Ecto neural progenitor cell (in vitro differentiated cells): ENCODE results near the gene CD3E.

ENCODE experiments used
- DNase-seq: peaks from one replicate; pipeline ENCODE4 v3.0.0-alpha.2; 2018; ENCODE audit warnings: low spot score

The CD3E gene

DNA sequence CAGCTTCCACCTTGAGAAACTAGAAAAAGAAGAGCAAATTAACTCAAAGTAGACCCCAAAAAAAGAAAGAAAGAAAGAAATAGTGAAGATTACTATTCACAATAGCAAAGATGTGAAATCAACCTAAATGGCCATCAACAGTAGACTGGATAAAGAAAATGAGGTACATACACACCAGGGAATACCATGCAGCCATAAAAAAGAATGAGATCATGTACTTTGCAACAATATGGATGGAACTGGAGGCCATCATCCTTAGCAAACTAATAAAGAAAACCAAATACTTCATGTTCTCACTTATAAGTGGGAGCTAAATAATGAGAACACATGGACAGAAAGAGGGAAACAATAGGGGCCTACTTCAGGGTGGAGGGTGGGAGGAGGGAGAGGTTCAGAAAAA lies 24.2 kb downstream of the CD3E start:
- DNase-seq = no peak

DNA sequence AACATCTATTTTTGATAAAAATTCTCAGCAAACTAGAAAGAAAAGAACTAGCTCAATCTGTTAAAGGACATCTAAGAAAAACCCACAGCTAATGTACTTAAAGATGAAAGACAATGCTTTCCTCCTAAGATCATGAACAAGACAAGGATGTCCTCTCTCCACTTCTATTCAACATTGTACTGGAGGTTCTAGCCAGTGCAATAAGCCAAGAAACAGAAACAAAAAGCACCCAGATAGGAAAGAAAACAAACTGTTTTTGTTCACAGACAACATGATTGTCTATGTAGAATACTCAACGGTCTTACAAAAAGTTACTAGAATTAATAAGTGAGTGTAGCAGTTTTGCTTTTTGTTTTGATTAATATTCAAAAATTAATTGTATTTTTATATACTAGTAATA lies 30.2 kb downstream of the CD3E start:
- DNase-seq = no peak

DNA sequence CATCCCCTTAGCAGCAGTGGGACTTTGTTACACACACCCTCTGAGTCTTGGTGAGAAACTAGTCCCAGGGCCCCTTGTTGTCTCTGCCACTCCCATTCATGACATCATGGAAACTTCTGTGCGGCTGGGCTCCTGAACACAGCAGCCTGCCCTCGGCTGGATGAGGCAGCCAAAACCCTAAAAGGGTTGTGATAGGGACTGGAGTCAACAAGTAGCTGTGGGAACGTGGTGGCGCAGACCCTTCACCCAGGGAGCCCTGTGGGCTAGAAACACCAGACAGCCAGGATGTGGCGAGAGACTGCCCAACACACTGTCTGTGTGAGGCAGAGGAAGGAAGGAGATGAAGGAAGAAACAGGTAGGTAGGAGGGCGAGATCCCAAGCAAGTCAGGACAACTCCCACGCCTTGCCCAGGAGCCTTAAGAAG lies 34.1 kb downstream of the CD3E start:
- no peak for DNase-seq

DNA sequence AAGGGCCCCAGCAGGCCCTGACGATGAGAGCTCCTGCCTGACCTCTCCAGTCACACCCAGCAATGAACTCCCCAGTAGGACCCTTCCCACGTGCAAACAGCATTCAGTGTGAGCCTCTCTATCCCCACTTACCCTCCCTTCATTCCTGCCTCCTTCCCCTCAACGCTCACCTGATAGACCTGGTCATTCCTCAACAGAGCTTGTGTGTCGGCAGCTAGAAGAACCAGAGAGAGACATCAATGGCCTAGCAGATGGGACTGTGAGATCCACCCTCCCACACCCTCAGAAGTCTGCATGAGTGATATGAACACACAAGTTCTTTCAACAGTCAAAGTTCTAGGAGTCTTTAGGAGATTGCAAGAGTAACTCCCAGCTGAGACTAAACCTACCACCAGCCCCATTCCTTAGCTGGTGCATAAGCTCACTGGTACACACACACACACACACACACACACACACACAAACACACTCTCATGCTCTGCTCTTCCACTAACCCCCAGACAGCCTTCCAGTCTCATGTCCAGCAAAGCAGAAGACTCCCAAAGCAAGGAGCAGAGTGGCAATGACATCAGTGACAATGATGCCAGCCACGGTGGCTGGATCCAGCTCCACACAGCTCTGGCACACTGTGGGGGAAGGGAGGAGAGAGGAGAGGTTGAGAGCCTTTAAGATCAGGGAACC lies 34.9 kb downstream of the CD3E start:
- DNase-seq = no peak

DNA sequence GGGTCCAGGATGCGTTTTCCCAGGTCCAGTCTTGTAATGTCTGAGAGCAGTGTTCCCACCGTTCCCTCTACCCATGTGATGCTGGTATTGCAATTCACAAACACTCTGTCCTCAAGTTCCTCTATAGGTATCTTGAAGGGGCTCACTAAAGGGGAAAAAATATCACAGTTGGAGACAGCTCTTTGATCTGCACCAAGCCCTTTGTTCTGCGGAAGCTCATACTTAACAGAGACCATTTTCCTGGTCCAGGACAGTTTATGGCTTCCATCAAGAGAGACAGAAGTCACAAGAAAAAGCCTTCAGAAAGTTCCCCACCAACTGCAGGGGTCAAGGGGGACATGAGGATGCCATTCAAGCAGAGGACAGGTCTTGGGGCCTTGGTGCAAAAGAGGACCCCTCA lies 35.9 kb downstream of the CD3E start:
- no peak for DNase-seq

DNA sequence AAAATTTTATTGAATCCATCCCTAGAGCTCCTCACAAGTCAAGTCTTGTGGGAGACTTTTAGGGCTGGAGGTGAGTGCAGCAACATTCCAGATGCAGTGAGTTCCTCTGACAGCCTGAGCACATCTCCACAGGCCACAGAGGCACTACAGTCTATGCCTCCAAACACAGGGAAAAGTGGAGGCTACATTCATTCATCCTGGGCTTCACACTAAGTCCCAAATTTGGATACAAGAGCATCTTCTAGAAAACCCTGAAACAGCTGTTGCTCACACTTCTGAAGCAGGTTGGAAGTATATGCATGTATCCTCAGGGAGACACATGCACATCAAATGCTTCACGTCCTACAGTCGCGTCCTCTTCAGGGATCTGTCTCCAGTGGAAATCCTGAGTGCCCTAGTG lies 36.7 kb downstream of the CD3E start:
- DNase-seq = no peak

DNA sequence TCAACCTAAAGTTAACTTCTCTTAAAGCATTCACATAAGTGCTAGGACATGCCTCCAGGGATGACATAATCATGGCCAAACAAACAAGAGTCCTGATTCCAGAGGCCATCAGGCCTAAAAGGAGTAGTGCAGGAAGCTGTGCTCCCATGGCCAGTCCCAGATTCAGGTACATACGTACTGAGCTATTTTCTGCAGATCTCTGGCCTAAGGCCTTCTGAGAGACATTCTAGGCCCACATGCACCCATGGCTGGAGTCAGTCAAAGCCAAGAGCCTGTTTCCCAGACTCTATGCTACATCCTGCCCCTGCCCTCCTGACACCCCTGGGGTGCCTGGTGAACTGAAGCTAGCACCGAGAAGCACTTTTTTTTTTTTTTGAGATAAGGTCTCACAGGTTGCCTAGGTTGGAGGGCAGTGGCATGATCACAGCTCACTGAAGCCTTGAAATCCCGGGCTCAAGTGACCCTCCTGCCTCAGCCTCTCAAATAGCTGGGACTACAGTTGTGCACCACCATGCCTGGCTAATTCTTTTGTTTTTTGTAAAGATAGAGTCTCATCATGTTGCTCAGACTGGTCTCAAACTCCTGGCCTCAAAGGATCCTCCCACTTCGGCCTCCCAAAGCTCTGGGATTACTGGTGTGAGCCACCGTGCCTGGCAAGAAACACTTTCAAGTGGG lies 37.4 kb downstream of the CD3E start:
- no peak for DNase-seq

DNA sequence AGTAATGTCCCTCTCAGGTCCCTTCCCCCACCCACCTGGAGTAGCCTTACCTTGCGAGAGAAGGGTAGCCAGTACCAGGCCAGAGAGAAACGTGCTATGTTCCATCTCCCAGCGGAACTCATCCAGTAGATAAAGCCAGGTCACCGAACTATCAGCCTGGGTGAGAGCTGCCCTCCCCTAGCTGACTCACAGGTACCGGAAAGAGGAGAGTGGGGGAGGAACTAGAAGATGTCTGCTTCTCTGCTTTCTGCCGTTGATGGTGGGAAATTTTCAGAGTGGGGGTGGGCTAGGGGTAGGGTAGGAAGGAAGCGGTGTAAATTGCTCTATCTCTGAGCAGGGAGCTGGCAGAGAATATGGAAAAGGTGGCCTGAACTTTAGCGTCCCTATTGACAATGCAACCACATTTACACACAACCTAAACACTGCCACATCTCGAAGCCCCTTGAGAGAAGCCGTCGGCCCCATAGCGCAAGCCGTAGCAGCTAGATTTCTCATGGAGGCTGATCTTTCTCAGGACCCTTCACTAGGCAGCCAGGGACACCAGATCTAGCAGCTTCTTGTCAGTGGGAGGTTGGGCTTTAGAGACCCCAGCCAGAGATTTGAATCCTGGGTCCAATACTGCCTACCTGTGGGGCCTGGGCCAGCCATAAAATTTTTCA lies 38.1 kb downstream of the CD3E start, which contains the start of gene CD3D:
Gene CD3D (minus strand): TSS at position 203 of the 659 bp plus-strand sequence. CDS start 98 bp downstream, at position 105.
- DNase-seq = no peak

DNA sequence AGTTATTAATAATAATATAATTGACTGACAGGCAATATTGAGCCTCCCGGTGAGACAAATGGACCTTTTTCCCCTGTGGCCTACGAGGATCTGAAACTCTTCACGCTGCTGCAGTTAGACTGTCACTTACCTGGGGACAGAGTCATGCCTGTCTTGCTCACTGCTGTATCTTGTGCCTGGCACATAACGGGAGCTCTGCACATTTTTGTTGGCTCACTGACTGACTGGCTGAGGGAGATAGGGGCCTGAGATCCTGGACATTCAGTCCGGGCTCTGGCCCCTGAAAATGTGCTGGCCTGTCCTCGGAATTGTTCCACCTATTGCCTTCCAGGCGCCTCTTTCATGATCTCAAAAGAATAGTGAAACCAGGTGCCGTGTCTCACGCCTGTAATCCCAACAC lies 38.7 kb downstream of the CD3E start:
- no peak for DNase-seq

DNA sequence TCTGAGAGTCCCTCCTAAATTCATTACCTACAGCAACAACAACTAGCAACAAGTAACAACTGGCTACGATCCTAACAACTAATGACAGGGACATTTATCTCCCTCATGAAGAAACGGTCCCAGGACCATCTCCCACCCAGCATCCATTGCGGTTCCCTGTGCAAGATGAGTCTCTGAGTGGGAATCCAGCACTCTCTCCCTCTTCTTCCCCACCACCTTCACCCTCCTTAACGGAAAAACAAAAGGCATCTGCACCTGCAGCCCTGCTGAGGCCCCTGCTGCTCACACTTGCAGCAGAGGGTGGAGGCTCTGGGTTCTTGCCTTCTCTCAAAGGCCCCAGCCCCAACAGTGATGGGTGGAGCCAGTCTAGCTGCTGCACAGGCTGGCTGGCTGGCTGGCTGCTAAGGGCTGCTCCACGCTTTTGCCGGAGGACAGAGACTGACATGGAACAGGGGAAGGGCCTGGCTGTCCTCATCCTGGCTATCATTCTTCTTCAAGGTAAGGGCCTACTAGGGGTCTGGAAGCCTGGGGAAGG lies 39.5 kb downstream of the CD3E start, which contains the start of gene CD3G:
Gene CD3G (plus strand): TSS at position 364 of the 535 bp plus-strand sequence. CDS start 80 bp downstream, at position 444.
- no peak for DNase-seq

DNA sequence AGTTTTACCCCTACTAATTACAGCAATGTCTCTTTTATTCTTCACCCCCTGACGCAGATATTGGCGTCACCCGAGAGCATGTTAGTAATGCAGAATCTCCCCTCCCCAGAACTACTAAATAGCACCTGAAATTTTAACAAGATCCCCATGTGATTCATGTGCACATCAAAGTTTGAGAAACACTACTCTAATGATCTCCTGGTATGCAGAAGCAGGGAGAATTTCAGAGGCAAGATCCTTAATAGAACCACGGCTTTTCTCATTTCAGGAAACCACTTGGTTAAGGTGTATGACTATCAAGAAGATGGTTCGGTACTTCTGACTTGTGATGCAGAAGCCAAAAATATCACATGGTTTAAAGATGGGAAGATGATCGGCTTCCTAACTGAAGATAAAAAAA lies 44.9 kb downstream of the CD3E start:
- DNase-seq = no peak

DNA sequence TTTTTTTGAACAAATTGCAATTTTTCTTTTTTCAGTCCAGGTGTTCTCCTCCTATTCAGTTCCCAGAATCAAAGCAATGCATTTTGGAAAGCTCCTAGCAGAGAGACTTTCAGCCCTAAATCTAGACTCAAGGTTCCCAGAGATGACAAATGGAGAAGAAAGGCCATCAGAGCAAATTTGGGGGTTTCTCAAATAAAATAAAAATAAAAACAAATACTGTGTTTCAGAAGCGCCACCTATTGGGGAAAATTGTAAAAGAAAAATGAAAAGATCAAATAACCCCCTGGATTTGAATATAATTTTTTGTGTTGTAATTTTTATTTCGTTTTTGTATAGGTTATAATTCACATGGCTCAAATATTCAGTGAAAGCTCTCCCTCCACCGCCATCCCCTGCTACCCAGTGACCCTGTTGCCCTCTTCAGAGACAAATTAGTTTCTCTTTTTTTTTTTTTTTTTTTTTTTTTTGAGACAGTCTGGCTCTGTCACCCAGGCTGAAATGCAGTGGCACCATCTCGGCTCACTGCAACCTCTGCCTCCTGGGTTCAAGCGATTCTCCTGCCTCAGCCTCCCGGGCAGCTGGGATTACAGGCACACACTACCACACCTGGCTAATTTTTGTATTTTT lies 48.7 kb downstream of the CD3E start:
- DNase-seq = no peak

DNA sequence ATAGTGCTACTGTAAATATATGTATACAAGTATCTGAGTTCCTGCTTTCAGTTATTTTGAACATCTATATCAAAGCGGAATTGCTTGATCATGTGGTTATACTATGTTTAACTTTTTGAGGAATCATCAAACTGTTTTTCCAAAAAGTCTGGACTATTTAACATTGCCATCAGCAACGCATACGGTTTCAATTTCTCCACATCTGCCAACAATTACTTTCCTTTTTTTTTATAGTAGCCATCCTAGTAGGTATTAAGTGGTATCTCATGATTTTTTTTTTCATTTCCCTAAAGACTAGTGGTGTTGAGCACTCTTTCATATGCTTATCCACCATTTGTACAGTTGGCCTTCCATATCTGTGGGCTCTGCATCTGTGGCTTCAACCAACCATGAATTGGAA lies 53.5 kb downstream of the CD3E start:
- no peak for DNase-seq

DNA sequence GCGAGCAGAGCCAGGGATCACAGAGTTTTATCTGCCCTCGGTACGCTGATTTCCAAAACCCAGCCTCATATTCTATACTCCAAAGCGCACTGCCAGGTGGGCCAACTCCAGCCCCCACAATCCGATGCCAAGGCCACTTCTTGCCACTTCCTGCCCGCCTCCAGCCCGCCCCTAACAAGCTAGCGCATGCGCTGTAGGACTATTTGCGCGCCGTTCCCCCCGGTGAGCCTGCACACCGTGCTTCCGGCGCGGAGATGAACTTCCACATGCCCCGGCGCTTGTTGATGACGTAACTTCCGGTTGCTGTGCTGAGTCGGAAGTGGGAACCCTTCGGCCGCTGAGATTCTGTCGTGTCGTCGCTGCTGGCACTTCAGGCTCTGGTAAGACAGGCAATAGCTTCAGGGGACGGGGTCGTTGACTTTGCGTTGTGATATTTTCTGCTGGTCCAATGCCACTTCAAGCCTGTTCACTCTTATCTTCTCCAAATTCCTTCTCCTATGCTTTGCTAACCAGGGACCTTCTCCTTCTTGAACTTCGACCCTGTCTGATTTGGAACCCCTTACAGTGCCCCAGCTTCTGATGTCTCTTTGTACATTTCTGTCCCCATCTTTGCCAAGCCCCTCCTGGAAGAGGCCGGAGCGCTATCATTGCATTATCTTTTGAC lies 54.9 kb downstream of the CD3E start, which contains the start of gene UBE4A:
Gene UBE4A (plus strand): TSS at position 306 of the 664 bp plus-strand sequence. CDS start 5,481 bp downstream, outside the sequence.
- peak; percentile 96 for DNase-seq

DNA sequence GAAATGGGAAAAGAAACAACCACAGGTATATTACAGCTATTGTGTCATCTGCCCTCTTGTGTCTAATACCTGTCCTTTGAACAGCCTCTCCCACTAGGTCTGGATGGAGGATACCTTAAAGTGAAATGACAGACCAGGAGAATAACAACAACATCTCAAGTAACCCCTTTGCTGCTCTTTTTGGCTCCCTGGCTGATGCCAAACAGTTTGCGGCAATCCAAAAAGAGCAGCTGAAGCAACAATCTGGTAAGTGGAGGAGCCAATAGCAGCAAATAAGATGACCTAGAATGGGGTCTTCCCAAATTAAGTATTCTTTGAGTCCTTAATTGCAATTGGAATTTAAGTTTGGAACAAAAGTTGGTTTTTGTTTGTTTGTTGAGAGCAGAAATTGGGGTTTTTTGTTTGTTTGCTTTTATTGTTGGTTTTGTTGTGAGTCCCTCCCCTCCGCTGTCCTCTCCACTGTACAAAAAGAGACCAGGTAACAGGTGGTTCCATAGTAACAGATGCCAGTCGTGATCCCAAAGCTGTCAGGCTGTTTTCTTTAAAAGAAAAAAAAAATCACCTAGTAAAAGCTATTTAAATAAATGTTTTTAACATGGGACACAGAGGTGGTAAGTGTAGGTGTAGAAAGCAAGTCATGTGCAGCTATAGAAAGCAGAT lies 60.6 kb downstream of the CD3E start:
- no peak for DNase-seq
